Activated CD4-positive, alpha-beta T cell treated with anti-CD3 and anti-CD28 coated beads, Interleukin-2, Interleukin-4, amounts not matched to agents 100 ng/mL and 50 ng/mL, durations not matched to agents 16 hours and 8 hours (primary cell): ENCODE results near the gene PRKAG3.

Experiments
- DNase-seq: peaks from one replicate; pipeline ENCODE4 v3.0.0-alpha.2; 2020; ENCODE audit warnings: low spot score

PRKAG3 gene

DNA sequence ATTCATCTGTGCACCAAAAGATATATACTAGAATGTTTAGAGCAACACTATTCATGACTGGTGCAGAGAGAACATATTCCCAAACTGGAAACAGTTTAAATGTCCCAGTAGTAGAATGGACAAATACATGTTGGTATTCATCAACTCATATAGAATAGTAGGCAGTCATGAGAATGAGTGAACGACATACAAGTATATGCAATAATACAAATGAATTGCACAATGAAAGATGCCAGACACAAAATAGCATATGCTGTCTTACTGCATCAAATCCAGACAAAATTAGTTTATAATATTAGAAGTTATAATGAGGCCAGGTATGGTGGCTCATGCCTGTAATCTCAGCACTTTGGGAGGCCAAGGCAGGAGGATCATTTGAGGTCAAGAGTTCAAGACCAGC, 8.3 kb upstream of the PRKAG3 start:
- DNase-seq, result no peak

DNA sequence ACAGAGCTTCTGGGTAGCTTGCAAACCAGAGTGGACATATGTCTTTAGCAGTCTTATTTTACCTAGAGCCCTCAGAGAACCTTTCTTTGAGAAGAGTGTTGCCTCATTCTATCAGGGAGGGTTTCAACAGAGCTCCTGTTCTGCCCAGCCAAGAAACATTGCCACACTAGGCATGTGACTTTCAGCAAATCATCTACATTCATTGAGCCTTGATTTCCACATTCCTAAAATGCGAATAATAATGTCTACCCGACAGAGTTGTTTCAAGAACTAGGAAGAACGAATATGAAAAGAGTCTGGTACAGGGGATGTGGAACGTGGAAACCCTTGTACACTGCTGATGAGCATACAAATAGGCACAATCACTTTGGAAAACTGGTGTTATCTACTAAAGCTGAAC, 7.8 kb upstream of the PRKAG3 start:
- no peak for DNase-seq

DNA sequence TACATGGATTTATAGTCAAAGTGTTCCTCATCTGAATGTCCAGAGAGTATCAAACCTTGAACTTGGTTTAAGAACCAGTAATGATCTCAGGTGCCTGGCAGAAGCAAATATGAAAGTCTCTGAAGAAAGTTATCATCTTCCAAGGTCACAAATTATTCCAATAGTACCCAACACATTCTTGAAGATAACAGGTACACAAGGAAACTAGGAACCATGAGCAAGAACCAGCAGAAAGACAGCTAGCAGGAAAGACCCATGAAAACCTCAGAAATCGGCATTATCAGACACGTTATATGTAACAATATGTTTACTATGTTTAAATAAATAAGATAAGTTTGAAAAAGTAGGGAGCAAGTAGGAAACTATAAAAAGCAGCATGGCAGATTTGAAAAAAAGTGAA, 5.9 kb upstream of the PRKAG3 start:
- no peak for DNase-seq

DNA sequence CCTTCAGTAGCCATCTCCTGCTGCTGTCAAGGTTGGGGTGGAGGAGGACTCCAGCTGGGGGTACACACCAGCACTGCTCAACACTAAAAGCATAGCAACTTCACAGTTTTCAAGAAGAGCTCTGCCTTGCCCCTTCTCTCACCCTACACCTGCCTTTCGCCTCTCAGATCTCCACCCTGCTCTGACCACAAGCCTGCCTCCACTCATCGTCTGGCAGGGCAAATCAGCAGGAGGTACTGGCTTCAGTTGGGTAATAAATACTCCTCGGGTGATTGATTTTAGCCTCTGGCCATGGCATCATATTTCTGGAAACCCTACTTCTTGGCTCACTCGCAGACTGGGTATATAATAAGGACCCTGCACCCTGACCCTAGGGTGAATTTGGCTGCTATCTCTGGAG, 3.1 kb upstream of the PRKAG3 start:
- no peak for DNase-seq

DNA sequence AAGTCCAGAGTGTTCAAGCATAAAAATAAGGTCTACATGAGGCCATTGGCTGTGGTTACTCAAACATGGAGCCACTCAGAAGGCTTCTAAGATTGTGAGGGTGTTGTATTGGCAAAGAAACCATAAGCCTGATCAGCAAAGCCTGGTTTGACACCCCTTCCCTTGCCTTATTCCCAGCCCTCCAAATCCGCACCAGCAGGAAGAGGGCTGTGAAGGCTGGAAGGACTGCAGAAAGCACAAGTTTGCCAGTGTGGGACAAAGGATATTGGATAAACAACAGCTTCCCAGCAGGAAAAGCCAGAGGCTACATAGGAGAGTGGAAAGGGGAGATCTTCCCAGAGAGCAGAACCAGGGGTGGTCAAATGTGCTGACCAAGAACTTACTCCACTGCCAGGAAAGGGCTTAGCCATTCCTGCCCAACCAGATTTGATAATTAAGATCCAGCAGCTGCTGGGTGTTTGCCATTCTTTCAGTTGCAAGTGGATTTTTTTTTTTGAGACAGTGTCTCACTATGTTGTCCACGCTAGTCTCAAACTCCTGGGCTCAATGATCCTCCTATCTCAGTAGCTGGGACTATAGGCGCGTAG, 1.5 kb upstream of the PRKAG3 start:
- no peak for DNase-seq

DNA sequence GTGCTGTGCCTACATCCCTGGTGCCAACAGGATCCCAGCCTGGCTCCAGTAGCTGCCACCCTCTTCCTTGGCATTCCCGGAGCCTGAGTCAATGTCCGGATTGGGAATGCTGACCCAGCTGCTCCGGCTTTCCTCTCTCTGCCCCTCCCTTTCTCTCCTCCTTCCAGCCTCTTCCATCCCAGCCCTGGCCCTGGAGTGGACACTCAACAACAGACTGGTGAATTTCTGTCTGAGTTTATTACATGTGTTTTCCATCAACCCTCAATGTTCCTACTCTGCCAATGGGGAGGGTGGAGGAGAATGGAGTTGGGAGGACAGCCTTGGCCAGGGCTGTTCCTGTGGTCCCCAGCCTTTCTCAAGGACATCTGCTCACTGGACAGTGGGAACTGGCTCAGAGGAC, 917 bp upstream of the PRKAG3 start:
- DNase-seq, result no peak

DNA sequence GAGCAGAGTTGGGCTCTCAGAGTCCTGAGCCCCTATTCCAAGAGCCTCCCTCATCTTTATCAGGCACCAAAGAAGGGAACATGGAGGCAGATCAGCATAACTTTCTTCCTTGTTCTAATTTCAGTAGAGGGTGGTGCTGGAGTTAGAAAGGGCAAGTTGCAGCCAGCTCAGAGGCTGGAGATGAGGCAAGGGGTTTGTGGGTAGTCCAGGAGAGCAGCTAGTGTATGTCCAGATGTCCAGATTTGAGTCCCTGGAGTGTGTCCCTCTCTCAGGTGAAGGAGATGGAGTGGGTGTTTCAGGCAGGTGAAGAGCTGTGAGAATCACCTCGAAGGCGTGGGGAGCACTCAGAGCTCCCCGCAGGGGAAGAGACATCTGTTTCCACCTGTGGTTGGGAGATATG, 478 bp upstream of the PRKAG3 start:
- DNase-seq, result no peak

DNA sequence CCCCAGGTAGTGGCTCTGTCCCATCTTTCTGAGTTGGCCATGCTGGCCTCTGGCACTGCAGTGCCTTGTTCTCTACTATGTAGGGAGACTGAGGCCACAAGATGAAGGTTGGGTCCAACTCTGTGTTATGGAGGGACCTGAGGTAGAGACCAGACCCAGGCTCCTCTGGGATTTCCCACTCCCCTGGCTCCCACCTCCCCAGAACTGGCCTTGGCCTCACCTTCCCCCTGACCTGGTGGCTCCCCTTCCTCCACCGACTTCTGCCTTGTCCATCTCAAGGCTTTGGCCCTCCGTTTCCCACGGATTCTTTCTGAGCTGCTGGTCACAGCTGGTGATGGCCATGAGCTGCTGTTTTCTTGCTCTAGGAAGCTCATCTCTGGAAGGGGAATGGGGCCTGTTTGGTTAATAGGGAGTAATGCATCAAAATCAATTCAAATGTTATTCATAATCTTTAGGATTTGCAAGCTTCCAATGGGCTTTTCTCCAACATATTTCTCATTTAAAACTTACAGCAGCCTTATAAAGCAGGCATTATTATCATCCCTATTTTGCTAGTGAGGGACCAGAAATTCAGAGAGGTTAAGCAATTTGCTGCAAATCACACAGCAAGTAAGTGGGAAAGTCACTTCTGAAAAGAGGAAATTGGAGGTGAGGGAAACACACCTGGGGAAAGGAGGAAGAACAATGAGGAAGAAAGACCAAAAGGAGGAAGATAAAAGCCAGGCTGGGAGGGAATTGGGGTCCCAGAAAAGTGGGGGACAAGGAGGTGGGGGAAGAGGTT, 887 bp downstream of the PRKAG3 start:
- no peak for DNase-seq

DNA sequence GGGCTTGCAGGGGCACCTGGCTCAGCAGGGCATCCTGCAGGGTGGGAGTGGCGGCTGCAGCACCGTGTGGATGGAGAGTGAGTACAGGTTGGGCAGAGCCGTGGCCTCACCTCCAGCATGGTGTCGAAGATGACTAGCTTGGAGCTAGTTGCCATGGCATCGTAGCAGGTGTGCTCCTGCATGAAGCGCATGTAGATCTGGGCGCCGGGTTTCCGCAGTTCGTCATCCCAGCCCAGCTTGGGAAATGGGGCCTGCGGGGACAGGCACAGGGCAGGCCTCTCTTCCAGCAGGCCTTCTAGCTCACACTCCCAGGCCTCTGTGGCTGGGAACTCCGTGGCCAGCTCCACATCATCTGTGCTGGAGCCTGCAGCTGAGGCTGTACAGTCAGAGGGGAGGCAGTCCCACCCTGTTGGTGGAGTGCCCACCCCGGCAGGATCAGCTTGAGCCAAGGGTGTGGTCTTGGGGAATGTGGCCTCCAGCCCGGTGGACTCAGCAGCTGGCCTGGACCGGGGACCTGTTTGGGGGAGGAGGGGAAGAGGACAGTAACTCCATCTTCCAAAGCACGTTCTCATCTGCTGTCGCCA, 1.6 kb downstream of the PRKAG3 start:
- no peak for DNase-seq

DNA sequence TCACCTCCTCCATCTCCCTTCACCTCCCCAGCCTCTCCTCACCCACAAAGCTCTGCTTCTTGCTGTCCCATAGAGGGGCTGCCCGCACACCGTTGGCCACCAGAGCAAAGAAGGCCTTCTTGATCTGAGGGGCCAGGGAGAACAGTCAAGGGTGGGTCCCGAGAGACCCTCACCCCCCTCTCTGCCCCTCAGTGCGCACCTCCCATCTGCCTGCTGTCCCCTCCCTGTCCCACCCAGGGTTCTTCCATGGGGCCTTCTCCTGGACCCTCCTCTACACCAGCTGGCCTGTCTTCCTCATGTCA, 3.2 kb downstream of the PRKAG3 start:
- DNase-seq, result no peak

DNA sequence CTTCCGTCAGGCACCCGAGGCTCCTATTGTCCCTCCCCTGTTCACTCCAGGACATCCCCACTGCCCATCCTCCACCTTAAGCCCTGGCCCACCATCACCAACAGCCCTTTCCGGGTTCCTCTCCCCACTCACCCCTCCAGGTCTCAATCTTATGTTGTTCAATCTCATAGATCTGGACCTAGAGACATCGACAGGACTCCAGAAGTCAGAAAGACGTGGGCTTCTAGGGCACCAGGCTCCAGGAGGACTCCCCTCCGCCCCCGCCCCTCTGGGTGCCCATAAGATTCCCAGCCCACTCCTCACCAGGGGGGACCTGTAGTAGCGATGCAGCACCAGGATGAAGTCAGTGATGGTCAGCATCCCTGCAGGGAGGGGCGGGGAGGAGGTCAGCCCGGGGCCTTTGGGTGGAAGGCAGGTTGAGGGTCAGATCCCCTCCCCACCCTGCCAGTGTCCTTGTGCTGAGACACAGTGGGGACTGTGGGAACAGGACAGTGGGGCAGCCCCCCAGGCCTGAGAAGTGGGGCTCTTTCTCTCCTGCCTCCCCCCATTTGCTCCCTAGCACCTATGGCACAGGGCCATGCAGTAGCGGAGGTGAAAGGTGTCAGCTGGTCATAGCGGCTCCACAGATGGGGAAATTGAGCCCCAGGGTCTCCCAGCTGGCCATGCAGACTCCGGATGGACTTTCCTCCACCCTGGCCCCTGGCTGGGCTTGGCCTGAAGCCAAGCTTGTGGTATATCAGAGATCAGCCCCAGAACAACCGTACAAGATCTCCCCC, 3.7 kb downstream of the PRKAG3 start:
- no peak for DNase-seq

DNA sequence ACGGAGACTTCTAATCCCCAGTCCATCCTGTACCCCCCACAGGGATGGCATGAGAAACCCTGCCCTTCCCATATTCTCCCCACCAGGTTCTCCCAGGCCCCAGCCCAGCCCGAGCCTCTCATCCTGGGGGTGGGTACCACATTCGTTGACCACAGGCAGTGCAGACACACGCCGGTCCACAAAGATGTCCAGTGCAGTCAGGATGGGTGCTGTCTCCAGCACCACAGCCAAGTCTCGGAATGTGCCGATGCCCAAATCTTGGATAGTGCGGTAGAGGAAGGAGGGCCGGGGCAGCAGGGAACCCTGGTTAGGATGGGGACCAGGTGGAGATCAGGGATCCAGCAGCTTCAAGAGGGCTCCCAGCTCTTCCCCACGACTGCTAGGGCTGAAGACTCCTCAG, 4.8 kb downstream of the PRKAG3 start:
- DNase-seq, result no peak

DNA sequence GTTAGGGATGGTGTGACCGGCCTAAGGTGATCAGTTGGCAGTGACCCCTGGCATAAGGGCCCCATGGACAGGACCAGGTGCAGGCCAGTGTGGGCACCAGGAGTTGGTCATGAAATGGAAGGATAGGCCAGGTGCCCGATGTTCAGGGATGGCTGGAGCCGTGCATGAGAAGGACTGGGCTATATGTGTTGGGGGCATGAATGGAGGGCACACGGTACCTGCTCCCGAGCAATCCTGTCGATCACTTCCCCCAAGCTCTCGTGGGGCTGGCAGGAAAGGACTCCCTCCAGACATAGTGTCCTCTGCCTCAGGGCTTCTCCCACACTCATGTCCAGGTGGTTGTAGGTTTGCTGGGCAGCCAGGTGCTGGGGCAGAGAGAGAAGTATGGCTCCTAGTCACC, 7.6 kb downstream of the PRKAG3 start:
- DNase-seq, result no peak

DNA sequence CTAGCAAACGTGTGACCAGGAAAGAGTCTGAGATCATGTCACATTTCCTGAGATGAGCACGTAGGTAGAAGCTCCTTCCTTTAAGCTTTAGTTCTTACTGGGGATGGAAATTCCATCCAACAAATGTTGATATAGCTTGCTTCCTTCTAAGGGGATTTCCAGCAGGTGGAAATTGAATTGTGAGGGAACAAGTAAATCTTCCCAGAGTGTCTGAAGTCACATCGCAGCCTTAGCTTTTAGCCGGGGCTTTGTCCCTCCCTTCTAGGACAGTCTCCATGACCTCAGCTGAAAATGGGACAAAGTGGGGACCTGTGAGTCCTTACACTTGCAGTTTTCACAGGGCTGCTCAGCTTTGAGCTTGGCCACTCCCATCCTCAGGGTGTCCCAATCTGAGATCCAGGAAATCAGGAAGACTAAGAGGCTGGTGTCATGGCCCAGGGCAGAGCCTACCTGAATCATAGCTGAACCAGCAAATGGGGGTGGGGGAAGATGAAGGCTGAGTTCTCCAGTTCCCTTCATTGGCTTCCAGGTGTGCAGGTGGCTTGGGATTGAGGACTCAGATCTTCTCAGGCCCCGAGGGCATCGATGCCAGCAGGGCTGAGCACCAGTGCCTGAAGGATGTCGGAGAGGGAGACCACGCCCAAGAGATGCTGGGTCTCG, 8.3 kb downstream of the PRKAG3 start:
- DNase-seq, result no peak

DNA sequence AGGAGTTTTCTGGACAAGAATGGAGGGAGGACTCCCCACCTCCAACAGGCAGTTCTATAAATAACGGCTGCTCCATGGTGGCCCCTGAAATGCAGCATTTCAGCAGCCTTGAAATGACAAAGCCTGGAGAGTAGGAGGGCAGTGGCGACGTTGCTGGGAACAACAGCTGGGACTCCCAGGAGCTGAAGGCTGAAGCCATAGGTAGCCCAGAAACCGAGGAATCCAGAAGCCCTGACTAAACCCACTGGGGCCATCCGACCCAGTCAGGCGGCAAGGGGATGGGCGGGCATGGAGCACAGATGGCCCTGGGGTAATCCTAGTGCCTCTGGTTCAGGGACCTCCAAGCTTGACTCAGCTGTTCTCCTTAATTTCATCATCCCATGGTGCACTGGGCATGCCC, 9.0 kb downstream of the PRKAG3 start:
- no peak for DNase-seq

DNA sequence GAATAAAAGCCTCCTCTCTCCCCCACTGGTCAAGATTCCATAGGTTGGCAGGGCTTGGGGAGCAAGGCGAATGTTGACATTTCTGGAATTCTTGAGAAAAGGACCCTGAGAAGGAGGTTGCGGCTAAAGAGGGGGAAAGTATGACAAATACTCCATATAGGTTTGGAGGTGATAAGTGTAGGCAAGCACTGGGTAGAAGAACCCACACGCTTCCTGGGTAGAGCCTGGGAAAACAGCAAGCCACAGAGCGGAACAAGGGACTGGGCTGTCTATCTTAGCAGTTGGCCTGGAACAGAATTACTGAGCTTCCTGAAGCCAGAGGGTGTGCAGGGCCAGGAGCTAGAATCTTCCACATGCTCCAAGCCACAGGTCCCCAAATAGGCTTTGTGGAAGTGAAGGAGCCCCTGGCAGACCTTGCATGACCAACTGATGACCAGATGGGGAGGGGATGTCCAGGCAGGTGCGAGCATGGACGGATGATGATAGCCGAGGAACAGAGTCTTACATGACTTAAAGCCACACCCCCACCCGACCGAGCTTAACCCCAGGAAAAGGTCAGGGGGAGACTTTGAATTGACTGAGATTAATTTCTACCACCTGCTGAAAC, 9.9 kb downstream of the PRKAG3 start:
- no peak for DNase-seq

DNA sequence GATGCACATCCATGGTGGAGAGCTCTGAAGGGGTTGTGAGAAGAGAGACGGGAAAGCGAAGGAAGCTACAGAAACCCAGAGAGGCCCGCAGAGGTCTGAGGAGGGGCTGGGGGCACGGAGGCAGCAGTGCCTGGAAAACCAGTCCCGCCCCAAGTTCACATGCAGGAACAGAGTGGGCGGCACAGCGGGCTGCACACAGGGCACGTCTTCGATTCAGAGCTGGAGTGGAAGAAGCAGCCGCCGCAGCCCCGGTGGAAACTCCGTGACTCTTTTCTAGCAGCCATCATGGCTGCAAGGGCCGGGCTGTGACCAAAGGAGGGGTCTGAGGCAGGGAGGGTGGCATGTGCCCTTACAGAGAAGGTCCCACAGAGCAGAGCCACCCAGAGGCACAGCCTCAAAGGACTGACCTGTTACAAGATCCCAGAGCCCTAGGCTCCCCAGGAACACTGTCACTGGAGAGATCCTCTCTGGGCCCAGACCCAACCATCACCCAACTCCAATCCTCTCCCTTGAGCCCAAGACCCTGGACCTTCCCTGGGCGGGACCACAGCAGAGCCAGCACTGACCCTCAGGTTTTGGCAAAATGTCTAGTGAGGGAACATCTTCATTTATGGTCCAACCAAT, 10.7 kb downstream of the PRKAG3 start:
- DNase-seq, result no peak

DNA sequence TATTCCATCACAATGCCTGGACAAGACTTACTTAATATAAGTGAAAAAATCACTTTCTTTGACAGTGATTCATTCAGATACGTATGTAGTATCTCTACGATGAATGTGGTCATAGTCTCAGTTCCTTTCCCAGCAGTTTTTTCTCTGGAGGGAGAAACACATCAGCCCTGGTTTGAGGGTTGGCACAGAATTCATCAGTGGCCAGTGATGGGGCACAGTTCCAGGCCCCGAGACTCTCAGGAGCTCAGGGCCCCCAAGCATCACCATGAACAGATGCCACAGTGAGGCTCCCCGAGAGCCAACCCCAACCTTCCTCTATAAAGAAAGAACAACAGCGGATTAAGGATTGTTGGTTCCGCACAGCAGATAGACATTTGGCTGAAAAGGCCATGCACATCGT, 12.5 kb downstream of the PRKAG3 start:
- no peak for DNase-seq

DNA sequence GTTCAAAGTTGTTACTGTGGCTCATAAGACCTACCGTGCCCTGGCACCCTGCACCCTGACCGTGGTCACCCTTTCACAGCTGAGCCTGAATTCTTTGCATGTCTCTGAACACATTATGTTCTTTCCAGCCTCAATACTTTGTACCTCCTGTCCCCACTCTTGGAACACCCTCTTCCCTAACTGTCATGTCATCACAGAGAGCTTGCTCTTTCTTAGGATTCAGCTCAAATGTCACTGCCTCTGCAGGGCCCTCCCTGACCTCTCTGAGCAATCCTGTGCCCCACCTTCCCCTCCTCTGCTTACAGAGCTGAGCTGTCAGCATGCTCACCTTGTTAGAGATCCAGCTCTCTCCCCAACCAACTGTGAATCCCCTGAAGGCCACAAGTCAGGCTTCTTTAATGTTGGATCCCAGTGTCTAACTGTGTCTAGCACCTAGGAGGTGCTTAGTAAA, 15.0 kb downstream of the PRKAG3 start:
- DNase-seq, result no peak

DNA sequence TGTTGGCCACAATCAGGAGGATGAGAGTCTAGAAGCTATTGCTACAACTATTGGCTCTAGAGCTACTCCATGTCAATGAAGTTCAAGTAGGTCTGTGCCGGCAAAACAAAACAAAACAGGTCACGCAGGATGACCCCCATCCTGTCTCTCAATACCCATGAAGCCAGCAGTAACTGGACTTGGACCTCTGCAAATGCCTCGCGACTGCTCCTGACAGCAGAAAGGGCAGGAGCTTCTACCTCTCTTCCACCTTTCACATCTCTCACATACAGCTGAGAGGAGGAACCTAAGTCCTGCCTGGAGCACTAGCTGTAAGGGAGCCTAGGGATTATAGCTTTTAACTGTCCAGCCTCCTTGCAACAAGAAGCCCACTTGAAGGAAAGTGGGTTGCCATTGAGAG, 16.0 kb downstream of the PRKAG3 start:
- no peak for DNase-seq

DNA sequence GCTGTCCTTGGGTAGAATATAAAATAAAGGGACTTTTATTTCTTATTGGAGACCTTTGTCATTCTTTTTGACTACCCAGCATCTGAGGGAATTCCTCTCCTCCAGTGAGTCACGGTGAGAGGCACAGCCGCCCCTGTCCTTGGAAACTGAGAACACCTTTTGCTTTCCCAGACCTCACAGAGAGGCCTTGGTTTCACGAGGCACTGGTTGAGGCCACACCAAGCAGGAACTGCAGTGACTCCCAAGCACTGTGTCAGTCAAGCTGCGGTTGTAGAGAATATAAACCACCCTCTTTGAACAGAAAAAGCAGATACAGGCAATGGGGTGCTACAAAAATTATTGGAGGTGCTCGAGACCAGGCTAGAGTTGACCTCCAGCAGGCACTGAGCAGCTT, 16.4 kb downstream of the PRKAG3 start:
- no peak for DNase-seq
